Breast epithelium (tissue), 4 donors: ENCODE measurements around the gene NIBAN1. TPM values are rescaled to one million over a fixed set of nuclear protein-coding genes. Genes with fewer than 3 reads are reported as not detected.

Experiments used
- DNase-seq, 2 donors: peaks; one replicate each; pipeline ENCODE4 v3.0.0-alpha.2; 2019; ENCODE audit warnings: low spot score in 2 of 2
- H3K27ac ChIP-seq, 2 donors: fragments of 200-600 bp; sonication (generic) in 1 of 2; one replicate each; pipeline ENCODE4 v1.5.1; 2016 to 2019; ENCODE audit warnings: mild to moderate bottlenecking in 1 of 2
- H3K27me3 ChIP-seq, 2 donors: fragments of 200-600 bp; sonication (generic) in 1 of 2; one replicate each; pipeline versions ENCODE4 v1.5.1 to v1.6.0; 2017 to 2019; ENCODE audit warnings: control low read depth in 1 of 2, mild to moderate bottlenecking in 1 of 2
- H3K36me3 ChIP-seq: fragments of 200-600 bp; one replicate; pipeline ENCODE4 v1.5.1; 2019
- H3K4me1 ChIP-seq, 2 donors: fragments of 200-600 bp; sonication (generic); one replicate each; pipeline ENCODE4 v1.5.1; 2016 to 2019; ENCODE audit warnings: control low read depth in 1 of 2
- H3K4me3 ChIP-seq, 3 donors: fragments of 200-600 bp; sonication (generic); 1 replicate in 2 of 3; 2 replicates in 1 of 3; pipeline ENCODE4 v1.5.1; 2016 to 2019; ENCODE audit warnings: mild to moderate bottlenecking in 3 of 3, moderate library complexity in 2 of 3
- H3K9me3 ChIP-seq, 2 donors: fragments of 200-600 bp; sonication (generic) in 1 of 2; one replicate each; pipeline ENCODE4 v1.5.1; 2016 to 2019; ENCODE audit warnings: control low read depth in 1 of 2
- CTCF ChIP-seq, 3 donors: fragments of 450-650 bp; IDR thresholded peaks; one replicate each; pipeline ENCODE4 v1.5.1; 2016 to 2017; ENCODE audit warnings: antibody characterized with exemption in 3 of 3, mild to moderate bottlenecking in 3 of 3, moderate library complexity in 3 of 3
- POLR2A ChIP-seq: fragments of 450-650 bp; IDR thresholded peaks from one replicate; pipeline ENCODE4 v1.6.1; 2016; ENCODE audit warnings: antibody characterized with exemption, mild to moderate bottlenecking, moderate library complexity
- POLR2AphosphoS5 ChIP-seq, 3 donors: sonication (generic); formaldehyde crosslinking; IDR thresholded peaks; one replicate each; pipeline ENCODE4 v1.6.1; 2017; ENCODE audit warnings: antibody characterized with exemption in 3 of 3
- intact Hi-C: fragments of 100-400 bp; cut with DNase I; formaldehyde crosslinking; loops from one replicate; pipeline ENCODE4 v1.15.1; 2023; ENCODE audit warnings: low total_unique reads
- total RNA-seq, 3 donors: library from RNA; depleted of rRNA; stranded (reverse); fragments of >200 nt; gene quantifications; one replicate each; pipeline ENCODE4 v1.1.0, GENCODE V29; 2016

NIBAN1 gene
- total RNA-seq, 3 donors from 2014 or later = 11.7 to 44.2 (median 34.7) TPM

- H3K9me3 ChIP-seq = no peaks in the 10 kb centered on the region
- no peak for DNase-seq
- intact Hi-C loops = no loop called here
- peak overlapping the region; percentile 62 to 90 (median 86) for H3K4me3 ChIP-seq
- peak overlapping the region; percentile 83 to 87 for H3K27ac ChIP-seq
- no peaks in the 10 kb centered on the region for H3K27me3 ChIP-seq
- no peaks in the 10 kb centered on the region for H3K36me3 ChIP-seq
- TF ChIP-seq POLR2AphosphoS5 (IDR thresholded peaks at IDR 0.05) (peak; percentile 15 to 43 (median 41)), POLR2A (no peak)
- H3K4me1 ChIP-seq = peaks cover 0 to 3% of the 10 kb centered on the region in 2 donors
Measured at GRCh38 chr1:184973272-184974055, 844 bp downstream of the NIBAN1 start.

GRCh38 chr1:184972315-184973055 lies 1.8 kb downstream of the NIBAN1 start:
- Histone ChIP-seq H3K27me3 (no peaks in the 10 kb centered on the region), H3K27ac (peak overlapping the region in 1 of 2 donors; percentile 83), H3K4me1 (peaks cover 0 to 3% of the 10 kb centered on the region in 2 donors), H3K4me3 (peak overlapping the region; percentile 62 to 90 (median 86)), H3K9me3 (no peaks in the 10 kb centered on the region), H3K36me3 (no peaks in the 10 kb centered on the region)
- no peak for TF ChIP-seq CTCF (IDR thresholded peaks at IDR 0.05)
- no peak for TF ChIP-seq POLR2AphosphoS5 (IDR thresholded peaks at IDR 0.05)
- TF ChIP-seq POLR2A = no peak
- intact Hi-C loops = no loop called here
- DNase-seq = no peak

GRCh38 chr1:184971522-184972265 lies 2.6 kb downstream of the NIBAN1 start:
- no peaks in the 10 kb centered on the region for H3K9me3 ChIP-seq
- DNase-seq = no peak
- intact Hi-C loops = no loop called here
- H3K36me3 ChIP-seq = no peaks in the 10 kb centered on the region
- H3K4me3 ChIP-seq = peak overlapping the region in 2 of 3 donors; percentile 86 to 90
- peak overlapping the region in 1 of 2 donors; percentile 40 for H3K27ac ChIP-seq
- TF ChIP-seq POLR2AphosphoS5 (IDR thresholded peaks at IDR 0.05) = no peak
- no peak for TF ChIP-seq CTCF (IDR thresholded peaks at IDR 0.05)
- TF ChIP-seq POLR2A = no peak
- H3K4me1 ChIP-seq = peaks cover 0 to 3% of the 10 kb centered on the region in 2 donors
- no peaks in the 10 kb centered on the region for H3K27me3 ChIP-seq

- TF ChIP-seq CTCF (IDR thresholded peaks at IDR 0.05) (no peak), POLR2A (no peak), POLR2AphosphoS5 (IDR thresholded peaks at IDR 0.05) (no peak)
- Histone ChIP-seq H3K4me1 (peaks cover 0 to 3% of the 10 kb centered on the region in 2 donors), H3K27me3 (no peaks in the 10 kb centered on the region), H3K9me3 (no peaks in the 10 kb centered on the region), H3K27ac (no peak overlapping the region), H3K36me3 (no peaks in the 10 kb centered on the region), H3K4me3 (no peak overlapping the region)
- intact Hi-C loops = no loop called here
- DNase-seq = no peak
Measured at GRCh38 chr1:184970691-184971161, 3.6 kb downstream of the NIBAN1 start.

GRCh38 chr1:184966989-184967388 lies 7.3 kb downstream of the NIBAN1 start:
- H3K27ac ChIP-seq = no peak overlapping the region
- no peaks in the 10 kb centered on the region for H3K36me3 ChIP-seq
- H3K4me3 ChIP-seq = no peak overlapping the region
- no peaks in the 10 kb centered on the region for H3K27me3 ChIP-seq
- H3K9me3 ChIP-seq = no peaks in the 10 kb centered on the region
- TF ChIP-seq POLR2AphosphoS5 (IDR thresholded peaks at IDR 0.05) = no peak
- TF ChIP-seq POLR2A = no peak
- TF ChIP-seq CTCF (IDR thresholded peaks at IDR 0.05) = no peak
- DNase-seq = no peak
- no peaks in the 10 kb centered on the region for H3K4me1 ChIP-seq
- intact Hi-C loops = no loop called here
